Type B pancreatic cell (in vitro differentiated cells): Measurements from ENCODE around the gene MYBPC3. TPM values are rescaled to one million over a fixed set of nuclear protein-coding genes. Genes with fewer than 3 reads are reported as not detected.

ENCODE experiments used
- DNase-seq: peaks from one replicate; pipeline ENCODE4 v3.0.0; 2021; ENCODE audit warnings: mixed read lengths; ENCODE audit not compliant: unreplicated experiment; ENCODE audit errors: extremely low spot score
- H3K27ac Mint-ChIP-seq: 2 replicates; pipeline ENCODE4 v1.8.0; 2021; ENCODE audit warnings: mild to moderate bottlenecking, mixed read lengths
- H3K27me3 Mint-ChIP-seq: 2 replicates; pipeline ENCODE4 v1.8.0; 2021; ENCODE audit warnings: mixed read lengths
- H3K36me3 Mint-ChIP-seq: 2 replicates; pipeline ENCODE4 v1.8.0; 2021; ENCODE audit warnings: mixed read lengths
- H3K4me1 Mint-ChIP-seq: one replicate; pipeline ENCODE4 v1.8.0; 2021; ENCODE audit warnings: mixed read lengths; ENCODE audit not compliant: unreplicated experiment
- H3K4me3 Mint-ChIP-seq: 2 replicates; pipeline ENCODE4 v1.8.0; 2021; ENCODE audit warnings: mild to moderate bottlenecking, mixed read lengths
- H3K9me3 Mint-ChIP-seq: 2 replicates; pipeline ENCODE4 v1.8.0; 2021; ENCODE audit warnings: mixed read lengths
- CTCF ChIP-seq: fragments of 200-600 bp; sonication (generic); conservative IDR thresholded peaks from 2 replicates; pipeline ENCODE4 v1.5.0; 2021; ENCODE audit warnings: antibody characterized with exemption, mild to moderate bottlenecking
- total RNA-seq: library from RNA; stranded (reverse); gene quantifications from 2 replicates; pipeline ENCODE4 v1.2.1, GENCODE V29; 2021; ENCODE audit warnings: low replicate concordance

MYBPC3 gene
- total RNA-seq, 1 donor from 2014 or later: 1.8 TPM

- Mint-ChIP-seq H3K9me3 (no peaks in the 10 kb centered on the region), H3K4me3 (no peak overlapping the region), H3K27me3 (no peaks in the 10 kb centered on the region), H3K36me3 (peaks cover 13% of the 10 kb centered on the region), H3K4me1 (peaks cover 2% of the 10 kb centered on the region), H3K27ac (no peak overlapping the region)
- TF ChIP-seq CTCF: no peak
- no peak for DNase-seq
Measured at GRCh38 chr11:47327025-47327424, 25.5 kb downstream of the MYBPC3 start.

- Mint-ChIP-seq H3K9me3 (no peaks in the 10 kb centered on the region), H3K36me3 (peaks cover 19% of the 10 kb centered on the region), H3K4me1 (no peaks in the 10 kb centered on the region), H3K27ac (no peak overlapping the region), H3K27me3 (no peaks in the 10 kb centered on the region), H3K4me3 (no peak overlapping the region)
- no peak for DNase-seq
- TF ChIP-seq CTCF: no peak
Measured at GRCh38 chr11:47326198-47326597, 26.3 kb downstream of the MYBPC3 start.

GRCh38 chr11:47325271-47326041 lies 27.0 kb downstream of the MYBPC3 start:
- Mint-ChIP-seq H3K4me3 (no peak overlapping the region), H3K27ac (no peak overlapping the region), H3K4me1 (no peaks in the 10 kb centered on the region), H3K27me3 (no peaks in the 10 kb centered on the region), H3K36me3 (peaks cover 21% of the 10 kb centered on the region), H3K9me3 (no peaks in the 10 kb centered on the region)
- TF ChIP-seq CTCF: no peak
- DNase-seq: no peak

GRCh38 chr11:47324520-47324919 lies 28.0 kb downstream of the MYBPC3 start:
- no peaks in the 10 kb centered on the region for H3K9me3 Mint-ChIP-seq
- no peak for TF ChIP-seq CTCF
- H3K4me1 Mint-ChIP-seq: no peaks in the 10 kb centered on the region
- H3K27me3 Mint-ChIP-seq: no peaks in the 10 kb centered on the region
- DNase-seq: no peak
- peaks cover 21% of the 10 kb centered on the region for H3K36me3 Mint-ChIP-seq
- no peak overlapping the region for H3K4me3 Mint-ChIP-seq
- H3K27ac Mint-ChIP-seq: no peak overlapping the region

GRCh38 chr11:47318166-47318565 lies 34.3 kb downstream of the MYBPC3 start:
- no peak overlapping the region for H3K4me3 Mint-ChIP-seq
- H3K27me3 Mint-ChIP-seq: no peaks in the 10 kb centered on the region
- H3K27ac Mint-ChIP-seq: no peak overlapping the region
- no peak for TF ChIP-seq CTCF
- H3K9me3 Mint-ChIP-seq: no peaks in the 10 kb centered on the region
- H3K36me3 Mint-ChIP-seq: peaks cover 12% of the 10 kb centered on the region
- no peaks in the 10 kb centered on the region for H3K4me1 Mint-ChIP-seq
- DNase-seq: no peak
